Epithelial cell of proximal tubule (primary cell): ENCODE data around the gene SPRY4. TPM values are rescaled to one million over a fixed set of nuclear protein-coding genes. Genes with fewer than 3 reads are reported as not detected.

ENCODE experiments used
- DNase-seq: peaks from one replicate; pipeline ENCODE4 v3.0.0-alpha.2; 2011; ENCODE audit warnings: low read depth
- H3K4me3 ChIP-seq: 2 replicates; pipeline ENCODE4 v1.5.1; 2011; ENCODE audit warnings: low read depth, mild to moderate bottlenecking, low read length
- CTCF ChIP-seq: conservative IDR thresholded peaks from 2 replicates; pipeline ENCODE4 v1.5.1; 2012; ENCODE audit warnings: low read depth, mild to moderate bottlenecking, low read length
- total RNA-seq: library from RNA; depleted of rRNA; stranded (reverse); fragments of >200 nt; gene quantifications from 2 replicates; pipeline ENCODE4 v1.2.3, GENCODE V29; 2015

SPRY4 gene
- total RNA-seq, 1 donor from 2014 or later: 19.9 TPM

DNA sequence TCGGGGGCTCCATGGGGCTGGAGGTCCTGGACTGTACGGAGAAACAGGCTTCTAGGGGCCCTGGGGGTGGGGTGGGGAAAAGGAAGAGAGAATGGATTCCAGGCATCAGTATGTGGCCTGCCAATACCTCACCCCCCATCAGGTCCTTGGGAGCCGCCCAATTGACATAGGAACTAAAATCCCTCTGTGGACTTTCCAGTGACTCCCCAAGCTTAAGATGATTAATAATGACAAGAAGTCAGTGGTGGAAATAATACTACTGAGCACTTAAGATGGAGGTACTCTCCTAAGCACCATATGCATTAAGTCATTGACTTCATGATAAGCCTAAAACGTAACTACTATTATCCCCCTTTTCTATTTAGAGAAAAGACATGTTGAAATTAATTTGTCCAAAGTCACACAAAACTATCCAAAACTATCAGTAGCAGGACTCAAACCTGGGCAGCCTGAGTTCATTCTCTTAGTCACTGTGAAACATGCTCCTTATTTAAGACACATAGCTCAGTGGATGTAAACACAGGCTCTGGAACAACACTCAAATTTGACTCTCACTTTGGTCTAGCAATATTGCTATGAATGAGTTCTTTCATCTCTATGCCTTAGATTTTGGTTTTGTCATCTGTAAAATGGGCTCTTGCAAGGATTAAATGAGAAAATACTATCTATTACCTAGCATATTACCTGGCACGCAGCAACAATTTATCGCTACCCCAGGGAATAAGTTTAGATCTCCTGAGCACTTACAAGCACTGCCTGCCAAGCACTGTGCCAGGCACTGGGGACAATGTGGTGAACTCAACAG is 9.5 kb downstream of the SPRY4 start:
- H3K4me3 ChIP-seq: no peak overlapping the region
- TF ChIP-seq CTCF: no peak
- DNase-seq: no peak

DNA sequence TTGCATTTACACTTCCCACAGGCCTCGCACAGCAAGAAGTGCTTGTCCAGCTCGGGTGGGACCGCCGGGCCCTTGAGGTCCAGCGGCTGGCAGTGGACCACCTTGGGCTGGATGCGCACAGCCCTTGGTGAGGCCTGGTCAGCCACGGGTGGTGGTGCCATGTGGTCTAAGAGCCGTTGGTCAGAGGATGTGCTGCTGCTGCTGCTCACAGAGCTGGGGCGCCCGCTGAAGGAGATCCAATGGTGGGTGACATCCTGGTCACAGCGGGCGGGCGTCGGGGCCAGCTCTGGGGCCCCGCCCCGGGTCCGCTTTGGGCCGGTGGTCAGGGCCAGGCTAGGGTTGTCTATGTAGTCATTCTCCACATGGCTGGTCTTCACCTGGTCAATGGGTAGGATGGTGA is 10.2 kb downstream of the SPRY4 start:
- no peak for TF ChIP-seq CTCF
- no peak for DNase-seq
- H3K4me3 ChIP-seq: no peak overlapping the region

GRCh38 chr5:142314109-142314508 is 10.7 kb downstream of the SPRY4 start:
- DNase-seq: no peak
- H3K4me3 ChIP-seq: no peak overlapping the region
- TF ChIP-seq CTCF: no peak

DNA sequence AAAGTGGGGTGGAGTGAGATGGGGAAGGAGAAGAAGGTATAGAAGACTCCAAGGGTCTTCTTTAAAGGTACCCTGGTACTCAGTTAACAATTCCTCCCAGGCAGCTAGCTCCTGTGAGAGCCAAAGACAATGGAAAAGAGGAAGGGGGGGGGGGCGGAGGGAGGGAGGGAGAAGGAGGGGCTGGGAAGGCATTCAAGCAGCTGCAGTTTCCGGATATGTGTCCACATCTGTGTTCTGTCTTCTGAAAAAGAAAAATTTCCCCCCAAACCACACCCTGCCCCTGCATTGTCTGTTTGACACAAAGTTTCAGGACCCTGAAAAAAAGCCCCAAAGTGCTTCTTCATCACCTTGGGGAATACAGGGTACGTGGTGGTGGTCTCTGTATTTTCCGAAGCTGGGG is 11.1 kb downstream of the SPRY4 start:
- TF ChIP-seq CTCF: no peak
- DNase-seq: no peak
- H3K4me3 ChIP-seq: no peak overlapping the region

DNA sequence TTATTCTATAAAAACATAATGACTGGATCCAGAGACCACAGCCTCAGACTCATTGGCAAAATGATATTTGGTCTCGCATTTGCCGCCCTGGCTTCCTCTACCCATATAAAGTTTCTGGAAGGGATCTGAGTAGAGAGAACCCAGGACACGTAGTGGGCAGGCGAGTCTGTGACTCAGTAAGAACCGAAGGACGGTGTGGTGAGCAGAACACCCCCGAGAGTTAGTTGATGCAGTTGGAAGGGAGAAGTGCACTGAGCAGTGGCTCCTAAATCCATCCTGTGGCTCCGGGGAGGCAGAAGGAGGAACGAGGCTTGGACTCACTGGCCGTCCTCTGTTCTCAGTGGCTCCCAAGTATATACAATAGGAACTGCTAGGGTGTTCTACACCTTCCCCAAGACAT is 11.5 kb downstream of the SPRY4 start:
- TF ChIP-seq CTCF: no peak
- no peak overlapping the region for H3K4me3 ChIP-seq

GRCh38 chr5:142312399-142312798 is 12.4 kb downstream of the SPRY4 start:
- TF ChIP-seq CTCF: no peak
- DNase-seq: no peak
- no peak overlapping the region for H3K4me3 ChIP-seq

More for the DNA sequence above, 11.5 kb downstream of the SPRY4 start:
- DNase-seq: no peak

DNA sequence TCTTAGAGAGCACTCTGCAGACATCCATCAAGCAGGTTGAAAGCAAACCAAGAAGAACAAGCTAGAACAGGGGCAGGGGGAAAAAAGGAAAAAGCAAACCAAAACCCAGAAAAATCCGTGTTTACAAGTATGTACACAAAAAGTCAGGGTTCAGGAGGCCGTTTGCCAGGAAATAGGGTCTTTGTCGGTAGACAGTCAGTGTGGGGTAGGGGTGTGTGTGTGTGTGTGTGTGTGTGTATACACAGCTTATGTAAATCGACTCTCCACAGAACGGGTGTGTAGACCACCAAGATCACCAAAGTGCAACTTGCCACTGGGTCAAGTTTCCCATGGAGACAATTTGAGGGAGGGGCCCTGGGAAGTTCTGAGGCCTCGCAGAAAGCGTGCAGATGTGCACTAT is 13.1 kb downstream of the SPRY4 start:
- DNase-seq: no peak
- no peak for TF ChIP-seq CTCF

More for the DNA sequence above, 13.1 kb downstream of the SPRY4 start:
- no peak overlapping the region for H3K4me3 ChIP-seq
